Endothelial cell of umbilical vein (primary cell): ENCODE measurements around the gene RPL15.

Source experiments
- CTCF ChIP-seq, 2 donors: IDR thresholded peaks; 1 replicate in 1 of 2; 2 replicates in 1 of 2; pipeline ENCODE4 v1.5.1; 2011; ENCODE audit warnings: low read length in 2 of 2, mild to moderate bottlenecking in 2 of 2, moderate library complexity in 2 of 2, control low read depth in 1 of 2, inconsistent platforms in 1 of 2, low read depth in 1 of 2; ENCODE audit not compliant: insufficient read depth in 1 of 2; ENCODE audit errors: extremely low read depth in 1 of 2
- EZH2 ChIP-seq: IDR thresholded peaks from 2 replicates; pipeline ENCODE4 v1.6.1; 2012; ENCODE audit warnings: borderline replicate concordance, low read depth, mild to moderate bottlenecking, moderate library complexity, low read length, inconsistent platforms; ENCODE audit not compliant: severe bottlenecking
- MYC ChIP-seq: IDR thresholded peaks from one replicate; pipeline ENCODE4 v1.6.1; 2011; ENCODE audit warnings: mild to moderate bottlenecking, low read depth, low read length
- POLR2A ChIP-seq: IDR thresholded peaks from 2 replicates; pipeline ENCODE4 v1.6.1; 2012; ENCODE audit warnings: low read depth, mild to moderate bottlenecking, control low read depth, low read length
- POLR2AphosphoS5 ChIP-seq: IDR thresholded peaks from 2 replicates; pipeline ENCODE4 v1.6.1; 2012; ENCODE audit warnings: low read depth, mild to moderate bottlenecking, control low read depth, low read length, moderate library complexity; ENCODE audit not compliant: insufficient read depth
- TF ChIP-seq, protein P1 (sequence below): IDR thresholded peaks from 2 replicates; pipeline ENCODE4 v1.6.1; 2011; ENCODE audit not compliant: insufficient read depth, insufficient read length

- TF ChIP-seq CTCF (IDR thresholded peaks at IDR 0.05; ENCODE audit: extremely low read depth in 1 of 2, insufficient read depth in 1 of 2, low read depth in 1 of 2, low read length in 2 of 2) = no peak
- TF ChIP-seq EZH2 = no peak
- no peak for TF ChIP-seq POLR2A
- no peak for TF ChIP-seq POLR2AphosphoS5
- no peak for TF ChIP-seq MYC
- TF ChIP-seq, protein P1, sequence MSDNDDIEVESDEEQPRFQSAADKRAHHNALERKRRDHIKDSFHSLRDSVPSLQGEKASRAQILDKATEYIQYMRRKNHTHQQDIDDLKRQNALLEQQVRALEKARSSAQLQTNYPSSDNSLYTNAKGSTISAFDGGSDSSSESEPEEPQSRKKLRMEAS = no peak
Measured at GRCh38 chr3:23874359-23875112, 42.4 kb upstream of the RPL15 start.
